SU-DHL-6 (cell line): ENCODE measurements around the gene SGK1.

ENCODE experiments used
- H2AFZ ChIP-seq: fragments of 200-600 bp; sonication (generic); 2 replicates; pipeline ENCODE4 v1.6.1; 2014; ENCODE audit warnings: low read depth, mild to moderate bottlenecking, moderate library complexity, mixed read lengths, antibody characterized with exemption, low read length; ENCODE audit not compliant: severe bottlenecking
- H3F3A ChIP-seq: fragments of 200-600 bp; shearing (Covaris generic); 2 replicates; pipeline ENCODE4 v1.6.0; 2016; ENCODE audit warnings: antibody characterized with exemption, mild to moderate bottlenecking; ENCODE audit not compliant: insufficient read depth
- H3K27ac ChIP-seq: fragments of 200-600 bp; sonication (generic); 2 replicates; pipeline ENCODE4 v1.5.1; 2016; ENCODE audit warnings: low read depth, mild to moderate bottlenecking, low read length, moderate library complexity, mixed read lengths
- H3K27me3 ChIP-seq: fragments of 200-600 bp; sonication (generic), shearing (Covaris generic); 2 replicates; pipeline ENCODE4 v1.6.0; 2014; ENCODE audit warnings: mild to moderate bottlenecking, low read length
- H3K36me3 ChIP-seq: fragments of 200-600 bp; sonication (generic); 2 replicates; pipeline ENCODE4 v1.6.1; 2014; ENCODE audit warnings: mild to moderate bottlenecking, low read length, mixed read lengths
- H3K4me2 ChIP-seq: fragments of 300-600, 200-600 bp; shearing (Covaris generic), sonication (generic); 2 replicates; pipeline ENCODE4 v1.6.0; 2014; ENCODE audit warnings: low read length, low read depth, mild to moderate bottlenecking; ENCODE audit not compliant: poor library complexity, severe bottlenecking
- H3K4me3 ChIP-seq: fragments of 200-600 bp; sonication (generic); 2 replicates; pipeline ENCODE4 v1.5.1; 2014; ENCODE audit warnings: antibody characterized with exemption, low read length, mild to moderate bottlenecking, mixed read lengths; ENCODE audit not compliant: insufficient read depth, poor library complexity, severe bottlenecking
- H3K79me2 ChIP-seq: fragments of 200-600 bp; sonication (generic); 2 replicates; pipeline ENCODE4 v1.6.1; 2014; ENCODE audit warnings: mild to moderate bottlenecking, low read length, moderate library complexity; ENCODE audit not compliant: insufficient read depth
- H3K9ac ChIP-seq: fragments of 200-600 bp; sonication (generic); 2 replicates; pipeline ENCODE4 v1.7.0; 2014; ENCODE audit warnings: mild to moderate bottlenecking, low read length
- H3K9me2 ChIP-seq: fragments of 200-600 bp; sonication (generic); replicated peaks from 2 replicates; pipeline ENCODE4 v1.6.1; 2014; ENCODE audit warnings: low read length; ENCODE audit not compliant: insufficient read depth
- H3K9me3 ChIP-seq: fragments of 200-600 bp; sonication (generic); 2 replicates; pipeline ENCODE4 v1.6.1; 2014; ENCODE audit warnings: low read length, mixed read lengths; ENCODE audit not compliant: insufficient read depth
- H4K20me1 ChIP-seq: fragments of 200-600 bp; sonication (generic); 2 replicates; pipeline ENCODE4 v1.6.1; 2014; ENCODE audit warnings: low read depth, mild to moderate bottlenecking, antibody characterized with exemption, low read length, moderate library complexity, mixed read lengths
- EZH2phosphoT487 ChIP-seq: fragments of 200-600 bp; sonication (generic), shearing (Covaris generic); conservative IDR thresholded peaks from 2 replicates; pipeline ENCODE4 v1.6.1; 2018; ENCODE audit warnings: mild to moderate bottlenecking, antibody characterized with exemption, low read length, moderate library complexity, mixed read lengths
- TF ChIP-seq, protein P1 (sequence below): fragments of 200-600 bp; sonication (generic); IDR thresholded peaks from one replicate; pipeline ENCODE4 v1.5.1; 2017; ENCODE audit warnings: antibody characterized with exemption, mild to moderate bottlenecking, low read length, moderate library complexity; ENCODE audit not compliant: insufficient read depth, poor library complexity, severe bottlenecking

Gene SGK1

DNA sequence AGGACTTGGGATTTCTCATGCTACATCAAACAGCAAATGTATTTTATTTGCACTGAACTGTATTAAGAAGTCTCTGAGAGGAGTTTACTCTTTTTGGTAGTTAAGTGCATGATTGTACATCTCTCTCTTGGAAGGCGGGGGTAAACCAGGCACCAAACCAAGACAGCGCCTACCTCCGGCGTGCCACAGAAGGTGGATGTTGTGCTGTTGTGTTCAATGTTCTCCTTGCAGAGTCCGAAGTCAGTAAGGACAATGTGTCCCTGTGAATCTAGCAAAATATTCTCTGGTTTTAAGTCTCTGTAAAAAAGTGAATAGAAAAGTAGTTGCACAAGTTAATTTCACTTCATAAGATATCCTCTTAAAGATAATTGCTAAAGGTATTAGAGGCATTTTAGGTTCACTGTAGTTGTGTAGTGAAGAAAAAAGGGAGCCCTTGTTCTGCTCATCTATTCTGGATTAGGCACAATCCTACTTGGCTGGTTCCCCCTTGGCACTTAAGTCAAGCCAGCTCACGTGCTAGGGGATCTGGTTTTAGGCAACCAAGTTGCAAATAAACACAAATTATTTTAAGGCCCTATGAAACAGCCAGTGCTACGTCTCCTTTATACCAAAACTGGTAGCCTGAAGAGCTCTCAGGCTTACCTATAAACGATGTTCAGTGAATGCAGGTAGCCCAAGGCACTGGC is 145.7 kb downstream of the SGK1 start:
- H3K9me2 ChIP-seq, result no peaks in the 10 kb centered on the region
- H3K27ac ChIP-seq, result peak overlapping the region; percentile 63
- H3K27me3 ChIP-seq, result no peaks in the 10 kb centered on the region
- peak overlapping the region; percentile 93 for H3K4me3 ChIP-seq
- TF ChIP-seq, protein P1, sequence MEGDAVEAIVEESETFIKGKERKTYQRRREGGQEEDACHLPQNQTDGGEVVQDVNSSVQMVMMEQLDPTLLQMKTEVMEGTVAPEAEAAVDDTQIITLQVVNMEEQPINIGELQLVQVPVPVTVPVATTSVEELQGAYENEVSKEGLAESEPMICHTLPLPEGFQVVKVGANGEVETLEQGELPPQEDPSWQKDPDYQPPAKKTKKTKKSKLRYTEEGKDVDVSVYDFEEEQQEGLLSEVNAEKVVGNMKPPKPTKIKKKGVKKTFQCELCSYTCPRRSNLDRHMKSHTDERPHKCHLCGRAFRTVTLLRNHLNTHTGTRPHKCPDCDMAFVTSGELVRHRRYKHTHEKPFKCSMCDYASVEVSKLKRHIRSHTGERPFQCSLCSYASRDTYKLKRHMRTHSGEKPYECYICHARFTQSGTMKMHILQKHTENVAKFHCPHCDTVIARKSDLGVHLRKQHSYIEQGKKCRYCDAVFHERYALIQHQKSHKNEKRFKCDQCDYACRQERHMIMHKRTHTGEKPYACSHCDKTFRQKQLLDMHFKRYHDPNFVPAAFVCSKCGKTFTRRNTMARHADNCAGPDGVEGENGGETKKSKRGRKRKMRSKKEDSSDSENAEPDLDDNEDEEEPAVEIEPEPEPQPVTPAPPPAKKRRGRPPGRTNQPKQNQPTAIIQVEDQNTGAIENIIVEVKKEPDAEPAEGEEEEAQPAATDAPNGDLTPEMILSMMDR, result peak; percentile 30
- TF ChIP-seq EZH2phosphoT487, result no peak
- H3K36me3 ChIP-seq, result peaks cover 54% of the 10 kb centered on the region
- H4K20me1 ChIP-seq, result peaks cover 24% of the 10 kb centered on the region
- peak overlapping the region; percentile 91 for H3K4me2 ChIP-seq
- peak overlapping the region; percentile 86 for H3K9ac ChIP-seq
- no peak overlapping the region for H2AFZ ChIP-seq
- peaks cover 80% of the 10 kb centered on the region for H3F3A ChIP-seq
- H3K9me3 ChIP-seq, result no peaks in the 10 kb centered on the region
- H3K79me2 ChIP-seq, result peaks cover 39% of the 10 kb centered on the region

DNA sequence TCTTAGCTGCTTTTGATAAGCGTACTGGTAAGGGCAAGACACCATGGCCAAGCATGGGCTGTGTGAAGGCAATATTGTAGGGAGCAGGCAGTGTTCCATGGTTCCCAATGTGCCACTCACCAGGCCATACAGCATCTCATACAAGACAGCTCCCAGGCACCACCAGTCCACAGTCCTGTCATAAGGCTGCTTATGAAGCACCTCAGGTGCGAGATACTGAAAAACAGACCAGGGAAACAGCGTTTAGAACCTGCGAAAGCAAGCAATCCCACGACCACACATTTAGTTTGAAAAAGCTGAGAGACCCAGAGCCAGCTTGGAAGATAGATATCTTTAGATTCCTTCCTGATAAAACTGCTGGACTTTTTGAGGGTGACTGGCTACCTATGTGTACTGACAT is 146.4 kb downstream of the SGK1 start:
- Histone ChIP-seq H3K27ac (peak overlapping the region; percentile 63), H3K36me3 (peaks cover 54% of the 10 kb centered on the region), H3K4me2 (peak overlapping the region; percentile 91), H3F3A (peaks cover 84% of the 10 kb centered on the region), H2AFZ (no peak overlapping the region), H3K9me2 (no peaks in the 10 kb centered on the region), H3K27me3 (no peaks in the 10 kb centered on the region), H3K9ac (peak overlapping the region; percentile 86), H4K20me1 (peaks cover 24% of the 10 kb centered on the region), H3K9me3 (no peaks in the 10 kb centered on the region), H3K4me3 (peak overlapping the region; percentile 93), H3K79me2 (peaks cover 39% of the 10 kb centered on the region)
- TF ChIP-seq, protein P1, result no peak
- no peak for TF ChIP-seq EZH2phosphoT487

DNA sequence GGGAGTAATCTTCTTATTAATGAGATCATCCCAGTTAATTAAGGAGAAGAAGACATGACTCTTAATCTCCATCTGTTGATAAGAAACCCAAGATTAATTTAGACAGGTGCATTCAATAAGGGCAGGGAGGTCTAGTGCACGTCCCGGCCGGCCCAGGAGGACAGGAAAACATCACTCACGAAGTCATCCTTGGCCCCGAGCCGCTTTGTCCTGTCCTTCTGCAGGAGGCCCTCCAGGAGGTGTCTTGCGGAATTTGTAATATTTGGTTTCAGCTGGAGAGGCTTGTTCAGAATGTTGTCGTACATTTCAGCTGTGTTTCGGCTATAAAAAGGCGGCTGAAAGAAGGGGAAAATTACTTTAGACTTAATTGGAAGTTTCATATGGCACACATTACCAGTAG is 147.1 kb downstream of the SGK1 start:
- H3K9me3 ChIP-seq, result no peaks in the 10 kb centered on the region
- no peak overlapping the region for H2AFZ ChIP-seq
- H3K36me3 ChIP-seq, result peaks cover 54% of the 10 kb centered on the region
- H3K79me2 ChIP-seq, result peaks cover 39% of the 10 kb centered on the region
- TF ChIP-seq, protein P1, result no peak
- no peak for TF ChIP-seq EZH2phosphoT487
- no peaks in the 10 kb centered on the region for H3K9me2 ChIP-seq
- H3K4me2 ChIP-seq, result peak overlapping the region; percentile 91
- no peaks in the 10 kb centered on the region for H3K27me3 ChIP-seq
- H3K4me3 ChIP-seq, result peak overlapping the region; percentile 93
- H3F3A ChIP-seq, result peaks cover 84% of the 10 kb centered on the region
- H3K9ac ChIP-seq, result peak overlapping the region; percentile 86
- H4K20me1 ChIP-seq, result peaks cover 24% of the 10 kb centered on the region
- peak overlapping the region; percentile 9; the same call in 1 of the 2 replicates for H3K27ac ChIP-seq
